H4 (cell line): ENCODE data around the gene TMPRSS6. TPM values are rescaled to one million over a fixed set of nuclear protein-coding genes. Genes with fewer than 3 reads are reported as not detected.

Experiments
- DNase-seq: peaks from one replicate; pipeline ENCODE4 v3.0.0-alpha.2; 2015; ENCODE audit warnings: low spot score
- total RNA-seq: library from RNA; depleted of rRNA; stranded (reverse); fragments of >200 nt; shearing (Covaris generic); gene quantifications from 2 replicates; pipeline ENCODE4 v1.2.3, GENCODE V29; 2014

Gene TMPRSS6
- total RNA-seq, 1 experiment from 2014 or later, result not detected

DNA sequence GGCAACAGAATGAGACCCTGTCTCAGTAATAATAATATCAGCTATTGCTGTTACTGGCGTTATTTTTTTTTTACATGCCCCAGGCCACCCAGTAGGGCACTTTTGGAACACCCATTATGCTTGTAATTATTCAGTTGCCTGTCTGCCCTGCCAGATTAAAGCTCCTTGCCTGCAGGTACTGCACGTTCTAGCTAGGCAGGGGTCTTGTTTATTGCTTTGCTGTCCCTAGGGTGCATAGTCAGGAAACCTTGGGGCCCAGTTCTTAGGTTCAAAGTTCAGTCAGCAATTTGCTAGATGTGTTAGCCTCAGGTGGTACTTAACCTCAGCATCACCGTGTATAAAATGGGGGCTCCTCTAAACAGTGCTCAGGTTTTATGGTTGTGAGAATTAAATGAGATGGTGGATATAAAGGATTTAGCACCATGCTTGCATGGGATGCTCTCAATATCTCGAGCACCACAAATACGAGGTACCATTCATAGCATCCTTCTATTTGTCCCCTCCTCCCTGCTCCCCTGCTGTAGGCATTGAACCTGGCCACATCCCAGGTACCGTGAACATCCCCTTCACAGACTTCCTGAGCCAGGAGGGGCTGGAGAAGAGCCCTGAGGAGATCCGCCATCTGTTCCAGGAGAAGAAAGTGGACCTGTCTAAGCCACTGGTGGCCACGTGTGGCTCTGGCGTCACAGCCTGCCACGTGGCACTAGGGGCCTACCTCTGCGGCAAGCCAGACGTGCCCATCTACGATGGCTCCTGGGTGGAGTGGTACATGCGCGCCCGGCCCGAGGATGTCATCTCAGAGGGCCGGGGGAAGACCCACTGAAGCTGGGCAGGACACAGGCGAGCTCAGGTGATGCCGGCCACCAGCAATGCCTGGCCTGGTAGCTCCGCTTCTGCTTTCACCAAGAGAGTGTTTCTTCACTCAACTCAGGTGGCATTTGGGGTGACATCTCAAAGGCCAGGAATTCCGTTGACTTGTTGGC, 80.5 kb downstream of the TMPRSS6 start:
- DNase-seq, result no peak

DNA sequence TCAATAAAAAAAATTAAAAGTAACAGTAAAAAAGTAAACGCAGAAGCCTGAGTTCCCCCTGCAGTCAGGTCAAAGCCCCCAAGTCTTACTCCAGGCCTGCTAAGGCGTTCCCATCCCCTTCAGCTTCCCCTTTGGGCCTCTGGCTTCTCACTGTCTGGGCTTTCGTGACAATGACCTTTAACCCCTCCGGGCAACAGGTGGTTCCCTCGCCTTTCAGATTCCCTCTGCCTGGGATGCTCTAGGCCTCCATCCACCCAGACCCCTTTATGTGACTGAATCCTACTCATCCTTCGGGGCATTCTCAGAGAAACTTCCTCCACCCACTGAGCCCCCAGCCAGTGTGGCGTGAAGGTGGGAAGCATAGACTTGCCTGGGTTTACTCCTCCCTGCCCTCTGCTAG, 82.0 kb downstream of the TMPRSS6 start:
- no peak for DNase-seq

DNA sequence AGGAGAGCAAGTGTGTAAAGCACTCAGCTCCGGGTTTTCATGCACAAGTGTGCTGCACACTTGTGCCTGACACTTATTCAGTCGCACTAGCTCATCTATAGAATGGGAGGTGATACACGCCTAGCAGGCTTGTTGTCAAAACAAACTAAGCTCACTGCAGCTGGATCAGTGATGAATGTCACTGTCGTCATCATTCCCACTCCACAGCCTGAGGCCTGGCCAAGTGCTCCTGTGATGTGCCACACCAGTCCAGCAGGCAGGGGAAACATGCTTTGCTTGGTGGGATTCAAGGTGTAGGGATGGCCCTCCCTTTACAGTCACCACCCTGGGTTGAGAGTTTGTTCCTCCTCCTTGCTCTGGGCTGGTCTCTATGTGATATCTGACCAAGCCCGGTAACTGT, 83.2 kb downstream of the TMPRSS6 start:
- no peak for DNase-seq

DNA sequence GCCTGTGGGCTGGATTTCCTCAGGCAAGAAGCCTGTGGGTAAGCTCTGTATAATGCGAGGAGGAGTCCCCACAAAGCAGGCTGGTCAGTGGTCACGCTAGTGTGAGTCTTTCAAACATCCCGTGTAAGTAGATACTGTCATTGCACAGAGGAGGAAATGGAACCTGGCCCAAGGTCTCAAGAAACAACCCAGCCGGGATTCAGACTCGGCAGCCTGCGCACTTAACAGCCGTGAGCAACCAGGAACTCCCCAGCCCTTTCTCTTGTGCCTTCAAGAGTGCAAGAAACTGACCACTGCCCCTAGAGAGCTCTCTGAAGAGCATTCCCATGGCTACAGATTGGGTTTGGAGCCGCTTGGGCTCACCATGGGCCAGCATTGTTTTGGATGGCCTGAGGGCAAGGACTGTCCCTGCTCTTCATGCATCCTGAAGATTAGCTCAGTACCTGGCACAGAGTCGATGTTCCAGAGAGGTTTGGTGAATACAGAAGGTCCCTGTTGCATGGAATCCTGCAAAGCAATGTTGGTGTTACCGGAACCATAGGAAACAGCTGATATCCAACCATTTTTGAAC, 83.9 kb downstream of the TMPRSS6 start:
- no peak for DNase-seq

DNA sequence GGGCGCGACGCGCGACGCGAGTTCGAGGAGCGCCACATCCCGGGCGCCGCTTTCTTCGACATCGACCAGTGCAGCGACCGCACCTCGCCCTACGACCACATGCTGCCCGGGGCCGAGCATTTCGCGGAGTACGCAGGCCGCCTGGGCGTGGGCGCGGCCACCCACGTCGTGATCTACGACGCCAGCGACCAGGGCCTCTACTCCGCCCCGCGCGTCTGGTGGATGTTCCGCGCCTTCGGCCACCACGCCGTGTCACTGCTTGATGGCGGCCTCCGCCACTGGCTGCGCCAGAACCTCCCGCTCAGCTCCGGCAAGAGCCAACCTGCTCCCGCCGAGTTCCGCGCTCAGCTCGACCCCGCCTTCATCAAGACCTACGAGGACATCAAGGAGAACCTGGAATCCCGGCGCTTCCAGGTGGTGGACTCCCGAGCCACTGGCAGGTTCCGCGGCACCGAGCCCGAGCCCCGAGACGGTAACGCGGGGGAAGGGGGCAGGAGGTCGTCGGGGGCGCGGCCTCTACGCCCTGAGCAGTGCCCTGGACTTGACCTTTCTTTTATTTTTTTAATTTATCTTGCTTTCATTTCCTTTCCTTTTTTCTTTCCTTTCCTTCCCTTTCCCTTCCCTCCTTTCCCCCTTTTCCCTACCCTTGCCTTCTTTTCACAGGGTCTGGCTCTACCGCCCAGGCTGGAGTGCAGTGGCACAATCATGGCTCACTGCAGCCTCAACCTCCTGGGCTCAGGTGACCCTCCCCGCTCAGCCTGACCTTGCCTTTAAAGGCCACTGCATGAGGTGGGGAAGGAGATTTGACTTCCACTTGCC, 85.0 kb downstream of the TMPRSS6 start:
- no peak for DNase-seq

DNA sequence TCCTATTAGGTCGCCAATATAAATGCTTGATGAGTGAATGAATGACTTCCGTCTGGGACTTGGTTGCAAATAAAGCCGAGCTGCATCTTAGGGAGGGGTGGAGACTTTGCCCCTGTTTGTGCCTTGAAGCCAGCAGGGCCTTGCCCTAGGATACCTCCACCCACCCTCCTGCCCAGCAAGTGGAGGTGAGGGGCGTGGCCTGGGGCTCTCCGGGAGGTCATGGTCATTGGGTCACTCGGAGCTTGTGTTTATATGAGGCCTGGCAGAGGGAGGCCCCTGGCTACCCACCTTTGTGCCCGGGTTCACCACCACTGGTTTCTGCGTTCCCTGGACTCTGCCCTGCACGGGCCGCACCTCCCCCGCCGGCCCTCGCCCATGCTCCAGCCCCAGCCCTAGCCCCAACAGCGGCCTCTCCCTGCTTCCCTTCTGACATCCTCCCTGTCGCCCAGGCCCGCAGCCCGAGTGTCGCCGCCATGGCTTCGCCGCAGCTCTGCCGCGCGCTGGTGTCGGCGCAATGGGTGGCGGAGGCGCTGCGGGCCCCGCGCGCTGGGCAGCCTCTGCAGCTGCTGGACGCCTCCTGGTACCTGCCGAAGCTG, 85.7 kb downstream of the TMPRSS6 start:
- no peak for DNase-seq

DNA sequence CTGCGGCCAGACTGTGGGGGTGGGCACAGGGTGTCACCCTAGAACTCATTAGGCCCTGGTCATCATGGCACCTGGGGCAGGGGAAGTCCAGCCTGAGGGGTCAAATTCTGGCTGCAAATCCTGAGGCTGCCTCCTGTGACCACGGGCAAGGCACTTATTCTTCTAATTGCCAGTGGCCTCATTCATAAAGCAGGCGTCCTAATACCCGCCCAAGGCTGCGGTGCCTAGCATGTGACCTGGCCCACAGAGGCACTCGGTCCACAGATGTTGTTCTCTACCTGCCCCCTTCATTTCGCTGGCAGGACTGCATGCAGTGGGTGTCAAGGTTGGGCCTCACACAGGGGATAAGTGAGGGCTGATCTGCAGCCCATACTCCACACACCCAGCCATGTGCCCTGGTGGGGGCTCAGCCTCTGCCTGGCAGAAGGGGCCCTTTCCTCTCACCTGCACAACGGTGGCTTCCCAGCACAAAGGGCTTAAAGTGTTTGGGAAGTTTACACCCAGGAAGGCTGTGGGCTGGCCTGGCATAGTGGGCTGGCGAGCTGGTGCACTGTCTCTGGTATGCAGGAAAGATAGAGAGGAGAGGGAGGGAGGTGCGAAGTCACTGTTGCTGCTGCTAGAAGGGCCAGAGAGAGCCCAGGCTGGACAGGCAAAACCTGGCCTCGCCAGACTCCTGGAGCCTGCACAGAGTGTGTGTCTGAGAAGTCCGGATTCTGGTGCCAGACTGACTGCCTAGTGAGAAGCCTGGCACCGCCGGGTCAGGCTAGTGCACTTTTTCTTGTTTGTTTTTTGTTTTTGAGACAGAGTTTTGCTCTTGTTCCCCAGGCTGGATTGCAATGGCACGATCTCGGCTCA, 86.8 kb downstream of the TMPRSS6 start:
- DNase-seq, result no peak

DNA sequence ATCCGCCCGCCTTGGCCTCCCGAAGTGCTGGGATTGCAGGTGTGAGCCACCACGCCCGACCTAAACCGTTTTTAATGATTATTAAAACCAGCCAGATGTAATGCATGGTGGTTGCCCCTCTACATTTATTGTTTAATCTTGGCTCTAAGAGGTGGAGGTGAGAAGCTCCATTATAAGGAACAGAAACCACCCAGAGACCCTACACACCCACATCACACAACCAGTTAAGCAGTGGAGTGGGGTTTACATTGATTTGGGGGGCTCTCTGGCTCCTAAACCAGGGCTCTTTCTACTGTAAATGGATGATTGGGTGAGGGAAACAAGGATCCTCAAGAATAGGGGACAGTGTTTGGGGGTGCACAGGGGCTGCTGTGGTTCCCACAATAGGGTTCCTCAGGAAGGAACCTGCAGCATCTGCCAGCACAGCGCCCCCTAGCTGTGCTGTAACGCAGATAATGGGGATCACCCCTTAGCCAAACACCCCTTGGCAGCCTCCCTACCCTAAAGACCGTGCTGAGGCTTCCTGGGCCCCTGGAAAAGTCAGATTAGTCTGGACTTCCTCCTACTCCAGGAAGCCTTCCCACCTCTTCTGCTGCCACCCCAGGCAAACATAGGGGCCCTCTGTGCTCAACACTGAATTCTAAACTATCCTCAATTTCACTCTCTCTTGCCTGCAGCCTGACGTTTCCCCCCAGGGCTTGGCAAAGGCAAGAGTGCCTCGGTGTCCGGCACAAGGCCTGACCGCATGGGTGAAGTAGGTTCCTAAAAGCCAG, 87.6 kb downstream of the TMPRSS6 start:
- DNase-seq, result no peak

DNA sequence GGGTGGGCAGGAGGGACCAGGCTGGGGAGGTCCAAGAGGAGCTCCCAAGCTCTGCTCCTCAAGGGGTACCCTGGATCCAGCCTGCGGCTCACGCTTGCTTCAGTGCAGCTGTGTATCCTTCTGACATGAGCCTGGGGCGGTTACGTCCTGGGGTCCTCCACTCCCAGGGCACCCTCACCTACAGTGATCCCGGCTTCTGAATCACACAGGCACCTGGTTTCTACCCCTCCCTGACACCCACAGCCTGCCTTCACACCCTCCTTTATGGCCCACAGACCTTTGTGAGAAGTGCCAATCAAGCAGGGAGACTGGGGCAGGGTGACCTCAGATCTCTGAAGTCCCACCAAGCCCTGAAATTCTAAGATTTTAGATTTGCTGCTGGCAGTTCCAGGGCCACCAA, 88.5 kb downstream of the TMPRSS6 start:
- no peak for DNase-seq

DNA sequence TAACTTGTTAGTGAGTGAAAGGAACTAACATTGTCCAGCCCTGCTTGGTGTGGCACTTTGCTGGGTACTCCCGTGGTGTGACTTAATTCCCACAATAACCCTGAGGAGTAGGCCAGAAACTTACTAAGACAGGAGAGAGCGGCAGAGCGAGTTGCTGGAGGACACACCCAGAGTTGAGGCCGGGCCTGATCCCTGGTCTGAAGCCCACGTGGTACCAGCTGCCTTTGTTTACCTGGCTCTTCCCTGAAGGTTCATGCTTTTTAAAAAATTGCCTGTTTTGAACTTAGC, 89.4 kb downstream of the TMPRSS6 start:
- peak; percentile 17 for DNase-seq

DNA sequence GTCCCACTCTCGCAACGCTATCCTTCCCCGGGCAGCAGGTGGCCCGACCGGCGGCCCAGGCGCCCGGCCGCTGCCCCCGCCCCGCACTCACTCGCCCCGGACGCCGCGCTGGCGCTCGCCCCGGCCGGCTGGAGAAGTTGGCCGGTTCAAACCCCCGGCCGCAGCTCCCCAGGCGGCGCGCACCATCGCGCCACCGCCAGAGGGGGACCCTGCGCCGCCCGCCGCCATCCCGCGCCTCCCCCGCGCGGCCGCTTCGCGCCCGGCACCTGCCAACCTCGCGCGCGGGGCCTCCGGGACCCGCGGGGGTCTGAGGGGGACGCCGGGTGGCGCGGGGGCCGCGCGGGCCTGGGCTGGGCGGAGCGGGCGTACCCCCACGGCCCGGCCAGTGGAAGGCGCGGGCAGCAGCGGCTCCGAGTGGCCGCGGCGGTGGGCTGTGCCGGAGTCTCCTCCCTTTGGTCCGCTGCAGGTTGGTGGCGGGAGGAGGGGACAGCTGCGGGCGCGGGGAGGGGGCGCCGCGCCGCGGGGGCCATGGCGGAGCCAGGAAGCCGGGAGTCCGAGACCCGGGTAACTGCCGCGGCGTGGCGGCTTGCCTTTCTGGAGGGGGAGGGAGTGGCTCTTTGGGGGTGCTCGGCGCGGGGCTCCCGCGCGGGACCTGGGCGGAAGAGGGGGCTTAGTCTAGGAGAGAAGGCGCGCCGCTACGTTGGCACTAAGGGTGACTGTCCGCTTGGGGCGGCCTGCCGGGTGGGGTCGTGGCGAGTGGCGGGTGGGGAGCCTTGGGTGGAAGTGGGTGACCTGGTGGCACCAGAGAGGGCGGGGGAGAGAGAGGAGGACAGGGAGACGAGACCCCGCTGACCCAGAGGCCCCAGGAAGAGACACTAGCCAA, 90.0 kb downstream of the TMPRSS6 start, which contains the start of the genes MPST and TST:
Gene MPST, plus strand, starts transcription at position 434 of the 883 bp plus-strand sequence. Its CDS starts 95 bp downstream, at position 529.
Gene TST, minus strand, starts transcription at position 139 of the 883 bp plus-strand sequence. CDS start 715 bp downstream, outside the sequence.
- DNase-seq, result peak; percentile 29

DNA sequence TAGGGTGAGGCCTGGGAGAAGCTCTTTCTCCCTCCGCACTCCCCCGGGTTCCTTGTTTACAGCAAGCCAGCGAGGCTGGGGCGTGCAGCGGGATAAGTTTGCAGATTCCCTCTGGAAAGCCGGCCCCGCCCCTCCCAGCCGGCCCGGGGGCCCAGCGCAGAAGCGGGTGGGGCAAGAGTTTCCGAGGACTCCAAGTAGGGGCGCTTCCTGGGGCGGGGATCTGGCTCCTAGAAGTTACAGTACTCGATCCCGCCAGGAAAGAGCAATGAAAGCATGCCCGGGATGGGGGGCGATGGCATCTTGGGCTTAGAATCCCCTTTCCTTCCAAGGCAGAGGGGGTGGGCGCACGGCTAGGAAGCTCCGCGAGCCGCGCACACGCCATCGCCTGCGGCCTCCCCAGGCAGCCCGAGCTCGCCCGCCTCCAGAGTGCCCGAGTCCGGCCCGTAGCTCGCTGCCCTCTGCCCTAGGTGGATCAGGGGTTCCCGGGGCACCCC, 90.7 kb downstream of the TMPRSS6 start:
- no peak for DNase-seq

DNA sequence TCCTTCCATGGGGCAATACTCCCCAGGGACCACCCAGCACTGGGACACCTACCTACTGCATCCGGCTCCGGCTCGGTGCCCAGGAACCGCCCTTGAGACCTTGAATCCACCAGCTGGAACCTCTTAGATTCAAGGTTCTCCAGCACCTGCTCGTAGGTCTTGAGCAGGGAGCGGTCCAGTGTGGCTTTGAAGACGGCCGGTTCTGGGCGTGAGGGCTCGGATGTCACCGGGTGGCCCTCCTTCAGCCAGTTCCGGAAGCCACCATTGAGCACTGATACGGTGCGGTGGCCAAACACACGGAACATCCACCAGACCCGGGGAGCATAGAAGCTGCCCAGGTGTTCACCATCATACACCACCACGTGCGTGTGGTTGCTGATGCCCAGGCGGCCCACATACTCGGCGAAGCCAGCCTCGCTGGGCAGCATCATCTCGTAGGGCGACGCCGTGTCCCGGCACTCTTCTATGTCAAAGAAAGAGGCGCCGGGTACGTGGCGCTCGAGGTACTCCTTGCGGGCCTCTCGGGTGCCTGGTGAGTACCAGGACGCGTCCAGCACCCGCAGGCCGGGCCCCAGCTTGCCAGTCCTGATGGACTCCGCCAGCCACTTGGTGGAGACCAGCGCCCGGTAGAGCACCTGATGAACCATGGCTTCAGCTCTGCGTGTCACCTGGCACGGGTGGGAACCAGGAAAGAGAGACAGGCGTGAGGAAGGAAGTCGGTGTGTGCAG, 91.3 kb downstream of the TMPRSS6 start:
- no peak for DNase-seq

DNA sequence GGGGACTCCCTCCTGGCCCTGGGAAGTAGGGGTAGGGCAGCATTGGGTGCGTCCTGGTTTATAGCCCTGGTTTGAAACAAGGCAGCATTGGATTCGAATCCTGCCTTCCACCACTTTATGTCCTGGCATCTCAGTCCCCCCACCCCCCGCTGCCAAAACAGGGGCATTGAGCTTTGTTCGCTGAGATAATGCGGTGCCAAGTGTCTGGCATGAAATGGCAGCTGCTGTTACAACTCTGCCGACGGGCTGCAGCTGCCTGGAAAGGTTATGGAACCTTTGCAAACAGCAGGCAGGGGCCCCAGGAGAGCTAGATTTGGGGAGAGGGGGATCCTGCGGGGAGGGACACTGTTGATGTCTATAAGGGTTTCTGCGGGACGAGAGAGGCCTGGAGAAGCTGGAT, 92.2 kb downstream of the TMPRSS6 start:
- DNase-seq, result no peak

DNA sequence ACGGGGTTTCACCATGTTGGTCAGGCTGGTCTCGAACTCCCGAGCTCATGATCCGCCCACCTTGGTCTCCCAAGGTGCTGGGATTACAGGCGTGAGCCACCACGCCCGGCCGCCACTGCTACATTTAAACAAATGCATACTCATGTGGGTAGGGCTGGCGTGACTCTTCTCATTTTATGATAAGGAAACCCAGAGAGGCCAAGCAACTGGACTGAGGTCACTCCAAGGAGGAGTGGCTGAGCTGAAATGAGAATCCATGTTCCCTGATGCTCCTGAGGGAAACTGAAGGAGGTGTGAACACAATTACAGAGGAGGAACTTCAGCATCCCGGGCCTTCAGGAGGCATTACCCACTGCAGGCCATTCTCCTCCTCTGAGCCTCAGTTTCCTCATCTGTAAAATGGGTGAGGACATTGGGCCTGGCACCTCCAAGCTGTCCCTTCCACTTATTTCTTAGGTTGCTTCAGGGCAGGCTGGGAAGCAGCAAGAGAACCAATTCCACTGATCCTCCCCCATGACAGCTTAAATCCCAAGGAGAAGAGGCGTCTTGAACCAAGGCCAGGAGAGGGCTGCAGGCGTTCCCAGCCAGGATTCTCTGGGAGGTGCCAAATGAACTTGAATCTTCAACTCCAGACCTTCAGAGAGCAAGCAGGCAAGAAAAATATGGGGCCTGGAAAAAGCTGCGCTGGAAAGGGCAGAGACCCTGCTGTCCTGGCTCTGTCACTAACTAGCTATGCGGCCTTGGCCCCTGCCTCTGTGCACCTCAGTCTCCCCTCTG, 93.2 kb downstream of the TMPRSS6 start:
- DNase-seq, result peak; percentile 19

DNA sequence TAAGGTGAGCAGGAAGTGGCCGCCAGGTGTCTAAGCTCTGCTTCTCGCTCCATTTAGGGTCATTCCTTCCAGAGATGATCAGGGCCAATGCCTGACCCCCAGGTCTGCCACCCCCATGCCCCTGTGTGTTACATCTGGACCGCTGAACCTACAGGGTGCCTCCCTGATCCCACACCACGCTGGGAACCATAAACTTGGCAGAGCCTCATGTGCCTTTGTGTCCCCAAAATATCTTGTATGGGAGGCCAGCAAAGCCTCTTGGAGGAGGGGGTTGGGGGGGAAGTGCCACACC, 94.0 kb downstream of the TMPRSS6 start:
- DNase-seq, result no peak
